ENCODE results near the gene HOXB1.
"Not testable (repeated sequence)": the region's sequence is repeated elsewhere in the genome, so short reads cannot be mapped to it uniquely, and the experiment has no call there.

HOXB1 gene

DNA sequence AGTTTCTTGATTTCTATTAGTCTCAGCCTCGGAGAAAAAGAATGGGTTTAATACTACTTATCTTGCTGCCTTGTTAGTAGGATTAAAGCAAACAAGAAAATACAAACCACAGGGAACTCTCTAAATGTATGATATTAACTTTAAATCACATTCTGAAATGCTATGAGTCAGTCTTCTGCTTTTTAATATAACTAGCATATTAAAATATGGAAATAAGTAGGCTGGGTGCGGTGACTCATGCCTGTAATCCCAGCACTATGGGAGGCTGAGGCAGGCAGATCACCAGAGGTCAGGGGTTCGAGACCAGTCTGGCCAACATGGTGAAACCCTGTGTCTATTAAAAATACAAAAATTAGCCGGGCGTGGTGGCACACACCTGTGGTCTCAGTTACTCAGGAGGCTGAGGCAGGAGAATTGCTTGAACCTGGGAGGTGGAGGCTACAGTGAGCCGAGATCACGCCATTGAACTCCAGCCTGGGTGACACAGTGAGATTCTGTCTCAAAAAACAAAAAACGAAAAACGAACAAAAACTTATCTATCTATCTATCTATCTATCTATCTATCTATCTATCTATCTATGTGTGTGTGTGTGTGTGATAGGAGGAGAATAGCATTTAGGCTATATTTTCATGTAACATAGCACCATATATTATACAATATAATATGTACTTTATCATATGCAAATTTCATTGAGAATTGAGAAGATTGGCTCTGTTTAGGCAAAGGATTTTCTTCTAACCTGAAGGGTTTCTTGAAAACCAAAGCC lies 5.2 kb upstream of the HOXB1 start:
- Histone ChIP-seq H3K4me1 (ENCODE audit: insufficient read depth, low read length) (peaks cover 20% of the 10 kb centered on the region), H3K27me3 (ENCODE audit: insufficient read depth, low read length) (peaks cover 79% of the 10 kb centered on the region)
- not testable (repeated sequence) for H3K27ac ChIP-seq (ENCODE audit: low read depth, low read length); H3K9me3 ChIP-seq (ENCODE audit: insufficient read depth, low read depth, low read length); H3K36me3 ChIP-seq (ENCODE audit: insufficient read depth, low read length); H3K9ac ChIP-seq (ENCODE audit: low read depth, low read length); H3K4me3 ChIP-seq (ENCODE audit: low read length)
- 90% methylated on average over 7 of the region's 9 CpGs for WGBS

DNA sequence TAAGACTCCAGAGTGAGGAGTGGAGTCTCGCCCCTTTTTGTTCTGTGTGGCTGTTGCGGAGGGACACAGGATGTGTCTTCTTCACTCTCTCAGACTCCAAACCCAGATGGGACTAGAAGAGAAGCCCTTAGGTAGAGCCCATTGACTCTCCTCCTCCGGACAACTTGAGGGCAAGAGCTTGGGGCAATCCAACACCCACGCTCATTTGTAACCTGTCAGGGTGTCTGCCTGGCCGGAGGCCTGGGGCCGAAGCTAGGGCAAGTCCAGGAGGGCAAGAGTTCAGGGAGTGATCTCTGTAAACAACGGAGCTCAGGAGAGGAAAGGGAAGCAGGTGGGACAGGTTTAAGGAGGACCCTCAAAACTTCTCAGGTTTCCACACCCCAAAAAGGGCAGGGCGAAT lies 1.4 kb upstream of the HOXB1 start:
- no peaks in the 10 kb centered on the region for H3K36me3 ChIP-seq (ENCODE audit: insufficient read depth, low read length)
- H3K27ac ChIP-seq (ENCODE audit: low read depth, low read length), result no peak overlapping the region
- 88% methylated on average over 8 of the region's 8 CpGs for WGBS
- H3K9ac ChIP-seq (ENCODE audit: low read depth, low read length), result no peak overlapping the region
- peaks cover 35% of the 10 kb centered on the region for H3K4me1 ChIP-seq (ENCODE audit: insufficient read depth, low read length)
- peaks cover 82% of the 10 kb centered on the region for H3K27me3 ChIP-seq (ENCODE audit: insufficient read depth, low read length)
- H3K9me3 ChIP-seq (ENCODE audit: insufficient read depth, low read depth, low read length), result no peaks in the 10 kb centered on the region
- H3K4me3 ChIP-seq (ENCODE audit: low read length), result no peak overlapping the region

DNA sequence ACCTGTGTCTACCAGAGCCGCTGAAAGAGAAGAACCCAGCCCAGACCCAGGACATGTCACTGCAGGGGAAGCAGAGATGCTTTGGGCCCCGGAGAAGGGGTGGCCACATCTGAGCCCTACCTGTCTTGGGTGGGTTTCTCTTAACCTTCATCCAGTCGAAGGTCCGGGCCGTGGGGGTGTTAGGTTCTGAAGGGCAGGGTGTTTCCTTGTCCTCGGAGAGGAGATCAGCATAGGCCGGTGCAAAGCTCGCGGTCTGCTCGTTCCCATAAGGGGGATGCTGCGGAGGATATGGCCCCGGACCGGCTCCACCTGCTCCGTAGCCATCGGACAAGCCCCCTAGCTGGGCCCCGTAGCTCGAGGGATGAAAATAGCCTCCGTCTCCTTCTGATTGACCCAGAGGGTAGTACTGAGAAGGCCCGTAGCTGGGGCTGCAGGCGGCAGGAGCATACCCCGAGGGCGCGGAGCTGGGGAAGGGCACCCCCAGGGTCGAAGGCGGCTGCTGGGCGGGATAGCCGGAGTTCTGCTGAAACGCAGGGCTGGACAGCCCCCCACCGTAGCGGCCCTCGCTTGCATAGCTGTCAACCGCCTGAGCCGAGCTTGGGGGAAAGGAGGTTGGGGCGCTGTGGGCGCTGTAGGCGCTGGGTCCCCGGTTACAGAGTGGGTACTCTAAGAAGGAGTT lies 464 bp downstream of the HOXB1 start:
- Histone ChIP-seq H3K27ac (ENCODE audit: low read depth, low read length) (no peak overlapping the region), H3K27me3 (ENCODE audit: insufficient read depth, low read length) (peaks cover 93% of the 10 kb centered on the region), H3K4me3 (ENCODE audit: low read length) (peak overlapping the region; percentile 37), H3K9me3 (ENCODE audit: insufficient read depth, low read depth, low read length) (no peaks in the 10 kb centered on the region), H3K4me1 (ENCODE audit: insufficient read depth, low read length) (peaks cover 39% of the 10 kb centered on the region), H3K9ac (ENCODE audit: low read depth, low read length) (no peak overlapping the region), H3K36me3 (ENCODE audit: insufficient read depth, low read length) (no peaks in the 10 kb centered on the region)
- 20% methylated on average over 37 of the region's 37 CpGs for WGBS

DNA sequence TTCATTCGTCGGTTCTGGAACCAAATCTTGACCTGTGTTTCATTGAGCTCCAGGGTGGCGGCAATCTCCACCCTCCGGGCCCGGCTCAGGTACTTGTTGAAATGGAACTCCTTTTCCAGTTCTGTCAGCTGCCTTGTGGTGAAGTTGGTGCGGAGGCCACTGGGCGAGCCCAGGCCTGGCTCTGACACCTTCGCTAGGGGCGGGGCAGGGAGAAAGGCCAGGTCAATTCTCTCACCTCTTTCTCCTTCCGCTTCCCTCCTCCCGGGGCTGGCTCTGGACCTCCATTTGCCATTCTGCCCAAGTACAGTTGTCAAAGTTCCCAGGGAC lies 1.2 kb downstream of the HOXB1 start:
- H3K9me3 ChIP-seq (ENCODE audit: insufficient read depth, low read depth, low read length), result no peaks in the 10 kb centered on the region
- H3K27me3 ChIP-seq (ENCODE audit: insufficient read depth, low read length), result peaks cover 100% of the 10 kb centered on the region
- peaks cover 39% of the 10 kb centered on the region for H3K4me1 ChIP-seq (ENCODE audit: insufficient read depth, low read length)
- H3K9ac ChIP-seq (ENCODE audit: low read depth, low read length), result no peak overlapping the region
- WGBS, result 56% methylated on average over 11 of the region's 11 CpGs
- no peak overlapping the region for H3K4me3 ChIP-seq (ENCODE audit: low read length)
- no peak overlapping the region for H3K27ac ChIP-seq (ENCODE audit: low read depth, low read length)
- no peaks in the 10 kb centered on the region for H3K36me3 ChIP-seq (ENCODE audit: insufficient read depth, low read length)

DNA sequence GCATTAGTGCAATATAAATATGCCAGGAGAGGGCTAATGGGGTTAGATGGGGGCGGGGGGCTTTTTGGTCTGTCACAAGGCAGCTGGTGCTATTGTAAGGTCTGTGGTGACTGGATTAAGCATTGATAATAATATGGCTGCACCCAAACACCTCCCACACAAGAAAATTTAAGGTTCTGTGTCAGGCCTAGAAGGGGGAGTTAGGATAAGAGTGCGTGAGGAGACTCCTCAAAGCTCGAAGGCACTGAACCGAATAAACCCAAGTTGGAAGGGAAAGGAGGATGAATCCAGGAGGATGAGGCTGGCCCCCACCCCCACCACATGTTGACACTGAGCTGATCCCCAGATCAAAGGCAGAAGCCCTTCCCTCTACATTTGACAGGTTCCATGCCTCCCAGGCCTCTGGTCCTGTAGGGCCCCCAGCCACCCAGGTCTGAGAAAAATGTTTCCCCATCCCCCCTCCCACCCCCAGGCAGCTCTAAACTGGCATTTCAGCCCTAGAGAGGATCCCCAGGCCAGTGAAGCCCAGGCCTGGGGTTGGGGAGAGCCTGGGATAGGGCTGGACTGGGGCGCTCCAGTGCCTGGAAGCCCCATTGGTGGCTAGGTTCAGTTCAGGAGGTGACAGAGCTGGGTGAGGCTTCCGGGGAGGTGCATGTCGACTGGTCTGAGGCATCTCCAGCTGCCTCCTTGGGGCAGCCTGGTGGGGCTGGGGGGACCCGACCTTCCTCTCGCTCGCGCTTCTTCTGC lies 1.7 kb downstream of the HOXB1 start:
- peaks cover 39% of the 10 kb centered on the region for H3K4me1 ChIP-seq (ENCODE audit: insufficient read depth, low read length)
- H3K36me3 ChIP-seq (ENCODE audit: insufficient read depth, low read length), result no peaks in the 10 kb centered on the region
- no peak overlapping the region for H3K4me3 ChIP-seq (ENCODE audit: low read length)
- 71% methylated on average over 11 of the region's 11 CpGs for WGBS
- H3K27me3 ChIP-seq (ENCODE audit: insufficient read depth, low read length), result peaks cover 100% of the 10 kb centered on the region
- H3K27ac ChIP-seq (ENCODE audit: low read depth, low read length), result no peak overlapping the region
- no peaks in the 10 kb centered on the region for H3K9me3 ChIP-seq (ENCODE audit: insufficient read depth, low read depth, low read length)
- no peak overlapping the region for H3K9ac ChIP-seq (ENCODE audit: low read depth, low read length)

DNA sequence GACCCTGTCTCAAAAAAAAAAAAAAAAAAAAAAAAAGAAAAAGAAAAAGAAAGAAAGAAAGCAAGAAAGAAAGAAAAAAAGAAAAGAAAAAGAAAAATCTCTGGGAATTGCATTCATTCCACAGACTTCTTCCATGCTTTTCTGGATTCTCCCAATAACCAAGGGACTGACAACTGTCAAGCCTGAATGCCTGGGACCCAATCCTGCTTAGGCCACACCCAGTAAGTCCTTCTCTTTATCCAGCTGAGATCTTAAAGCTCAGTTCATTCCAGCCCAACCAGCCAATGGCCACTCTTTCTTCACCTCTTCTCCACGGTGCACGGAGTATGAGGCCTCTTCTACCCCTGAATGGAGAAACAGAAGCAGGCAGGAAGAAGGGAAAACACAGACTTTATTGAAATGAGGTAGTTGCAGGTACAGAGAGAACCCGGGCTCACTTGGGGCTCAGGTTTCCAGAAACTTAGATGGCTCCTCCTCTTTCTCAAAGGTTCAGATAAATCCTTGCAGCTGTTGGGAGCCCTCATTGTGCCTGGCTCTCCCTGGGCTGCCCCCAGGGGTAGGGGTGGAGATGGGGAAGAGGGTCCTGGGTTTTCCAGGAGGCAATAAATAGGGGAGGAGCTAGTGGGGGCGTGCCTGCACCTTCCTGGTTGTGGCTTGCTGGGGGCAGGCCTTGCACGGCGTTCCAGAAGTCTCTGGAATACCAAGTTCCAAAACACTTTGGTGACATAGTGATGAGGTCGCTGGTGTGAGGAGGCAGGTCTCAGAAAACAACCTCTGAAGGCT lies 2.5 kb downstream of the HOXB1 start:
- H3K27ac ChIP-seq (ENCODE audit: low read depth, low read length), result no peak overlapping the region
- WGBS, result 26% methylated on average over 7 of the region's 7 CpGs
- no peaks in the 10 kb centered on the region for H3K9me3 ChIP-seq (ENCODE audit: insufficient read depth, low read depth, low read length)
- H3K4me1 ChIP-seq (ENCODE audit: insufficient read depth, low read length), result peaks cover 39% of the 10 kb centered on the region
- no peak overlapping the region for H3K9ac ChIP-seq (ENCODE audit: low read depth, low read length)
- no peak overlapping the region for H3K4me3 ChIP-seq (ENCODE audit: low read length)
- H3K27me3 ChIP-seq (ENCODE audit: insufficient read depth, low read length), result peaks cover 100% of the 10 kb centered on the region
- no peaks in the 10 kb centered on the region for H3K36me3 ChIP-seq (ENCODE audit: insufficient read depth, low read length)

DNA sequence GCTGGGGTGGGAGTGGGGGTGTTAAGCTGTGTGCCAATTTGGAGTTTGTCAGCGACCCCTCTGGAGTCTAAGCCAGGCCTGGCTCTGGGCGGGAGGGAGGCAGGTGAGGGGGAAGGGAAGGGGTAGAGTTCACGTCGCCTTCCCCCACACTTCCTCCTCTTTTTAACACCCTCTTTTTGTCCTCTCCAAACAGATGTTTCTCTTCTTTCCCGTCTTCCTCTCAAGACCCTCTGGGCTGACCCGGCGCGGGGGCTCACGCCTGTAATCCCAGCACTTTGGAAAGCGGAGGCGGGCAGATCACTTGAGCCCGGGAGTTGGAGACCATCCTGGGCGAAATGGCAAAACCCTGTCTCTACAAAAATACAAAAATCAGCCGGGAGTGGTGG lies 3.3 kb downstream of the HOXB1 start:
- no peaks in the 10 kb centered on the region for H3K36me3 ChIP-seq (ENCODE audit: insufficient read depth, low read length)
- H3K4me3 ChIP-seq (ENCODE audit: low read length), result peak overlapping the region; percentile 39
- no peak overlapping the region; the same call in 1 of the 2 replicates for H3K27ac ChIP-seq (ENCODE audit: low read depth, low read length)
- H3K27me3 ChIP-seq (ENCODE audit: insufficient read depth, low read length), result peaks cover 100% of the 10 kb centered on the region
- WGBS, result 3% methylated on average over 11 of the region's 14 CpGs
- H3K4me1 ChIP-seq (ENCODE audit: insufficient read depth, low read length), result peaks cover 40% of the 10 kb centered on the region
- no peaks in the 10 kb centered on the region for H3K9me3 ChIP-seq (ENCODE audit: insufficient read depth, low read depth, low read length)
- H3K9ac ChIP-seq (ENCODE audit: low read depth, low read length), result no peak overlapping the region

DNA sequence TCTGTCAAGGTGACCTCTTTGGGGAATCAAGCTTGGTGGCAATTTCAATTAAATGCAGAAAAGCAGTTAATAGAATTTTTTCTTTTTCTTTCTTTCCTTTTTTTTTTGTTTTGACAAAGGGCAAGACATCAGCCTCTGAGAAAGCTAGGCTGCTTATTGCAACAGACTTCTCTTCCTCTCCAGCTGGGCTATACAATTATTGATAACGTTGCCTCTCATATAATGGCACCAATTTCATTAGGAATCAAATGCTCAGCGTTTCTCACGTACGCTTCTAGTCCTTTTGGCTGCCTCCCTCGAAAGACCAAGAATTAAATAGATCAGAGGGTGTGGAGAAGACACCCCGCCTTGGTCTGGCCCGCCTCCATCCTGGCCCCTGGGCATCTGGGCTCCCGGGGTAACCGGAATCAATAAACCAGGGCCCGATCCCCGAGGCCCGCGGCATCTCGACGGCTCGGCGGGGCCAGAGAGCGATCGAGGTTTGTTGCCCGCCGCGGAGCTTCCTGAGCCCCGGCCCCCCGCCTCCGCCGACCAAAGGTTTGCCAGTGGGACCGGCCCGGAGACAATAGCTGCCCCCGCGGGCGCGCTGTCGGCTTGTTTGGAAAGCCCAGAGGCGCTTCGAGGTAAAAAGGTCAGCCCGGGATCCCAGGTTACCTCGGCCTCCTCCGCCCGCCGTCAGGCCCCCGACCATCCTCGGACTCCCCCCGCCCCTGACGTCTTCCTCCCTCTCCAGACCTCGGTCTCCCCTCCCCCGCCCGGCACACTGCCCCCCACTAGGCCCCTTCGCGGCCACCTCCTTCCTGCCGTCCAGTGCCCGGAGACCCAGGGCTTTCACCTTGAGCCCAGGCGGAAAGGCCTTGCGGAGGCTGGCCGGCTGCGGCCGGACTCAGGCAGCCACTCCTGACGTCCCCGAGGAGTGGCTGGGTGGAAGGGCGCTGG lies 3.9 kb downstream of the HOXB1 start:
- WGBS, result 1% methylated on average over 59 of the region's 59 CpGs
- H3K4me1 ChIP-seq (ENCODE audit: insufficient read depth, low read length), result peaks cover 41% of the 10 kb centered on the region
- no peaks in the 10 kb centered on the region for H3K9me3 ChIP-seq (ENCODE audit: insufficient read depth, low read depth, low read length)
- peaks cover 100% of the 10 kb centered on the region for H3K27me3 ChIP-seq (ENCODE audit: insufficient read depth, low read length)
- H3K36me3 ChIP-seq (ENCODE audit: insufficient read depth, low read length), result no peaks in the 10 kb centered on the region
- no peak overlapping the region for H3K9ac ChIP-seq (ENCODE audit: low read depth, low read length)
- no peak overlapping the region for H3K27ac ChIP-seq (ENCODE audit: low read depth, low read length)
- H3K4me3 ChIP-seq (ENCODE audit: low read length), result peak overlapping the region; percentile 39

DNA sequence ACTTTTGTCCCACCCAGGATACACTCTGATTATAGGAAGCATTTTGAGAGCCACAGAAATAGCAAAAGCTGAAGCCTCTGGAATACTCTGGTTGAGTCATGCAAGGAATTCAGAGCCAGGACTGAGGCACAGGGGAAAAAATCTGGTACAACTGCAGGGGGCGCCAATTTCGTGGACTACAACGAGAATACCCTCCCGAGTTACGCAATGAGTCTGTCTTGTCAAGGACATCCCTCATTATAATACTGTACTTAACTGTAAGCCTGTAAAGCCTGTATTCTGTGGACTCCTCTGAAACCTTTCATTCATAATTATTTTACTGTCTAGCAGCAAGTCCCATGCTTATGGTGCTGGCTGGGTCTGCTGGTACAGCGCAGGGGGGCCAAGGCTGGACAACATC lies 7.8 kb downstream of the HOXB1 start:
- Histone ChIP-seq H3K4me1 (ENCODE audit: insufficient read depth, low read length) (peaks cover 33% of the 10 kb centered on the region), H3K4me3 (ENCODE audit: low read length) (no peak overlapping the region), H3K9ac (ENCODE audit: low read depth, low read length) (no peak overlapping the region), H3K27me3 (ENCODE audit: insufficient read depth, low read length) (peaks cover 94% of the 10 kb centered on the region), H3K36me3 (ENCODE audit: insufficient read depth, low read length) (no peaks in the 10 kb centered on the region), H3K27ac (ENCODE audit: low read depth, low read length) (no peak overlapping the region), H3K9me3 (ENCODE audit: insufficient read depth, low read depth, low read length) (no peaks in the 10 kb centered on the region)
- WGBS, result 81% methylated on average over 5 of the region's 6 CpGs

DNA sequence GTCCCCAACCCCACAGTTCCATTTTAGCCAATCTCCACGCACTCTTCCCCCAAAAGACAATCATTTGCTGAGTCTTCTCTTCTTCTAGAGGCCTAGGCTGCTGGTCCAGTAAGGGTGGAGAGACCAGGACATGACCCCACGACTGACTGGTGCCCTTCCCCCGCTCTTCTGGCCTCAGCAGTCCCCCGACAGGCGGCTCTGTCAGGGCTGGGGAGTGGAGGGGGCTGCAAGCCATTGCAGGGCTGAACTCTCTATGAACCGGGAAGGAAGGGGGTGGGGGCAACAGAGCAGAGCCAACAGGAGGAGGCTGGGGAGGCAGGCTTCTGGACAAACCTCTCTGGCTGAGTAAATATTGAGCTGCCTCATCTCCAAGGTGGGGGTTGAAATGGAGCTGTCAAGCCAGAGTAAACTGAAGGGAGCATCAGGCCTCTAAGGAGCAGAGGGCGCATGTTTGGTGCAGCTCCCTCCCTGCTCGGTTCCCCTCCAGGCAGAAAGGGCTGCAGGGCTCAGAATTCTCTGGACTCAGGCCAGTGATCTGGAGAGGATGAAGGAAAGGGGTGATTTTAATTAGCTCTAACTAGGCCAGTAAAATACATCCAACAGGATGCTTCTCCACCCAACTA lies 8.7 kb downstream of the HOXB1 start:
- no peaks in the 10 kb centered on the region for H3K36me3 ChIP-seq (ENCODE audit: insufficient read depth, low read length)
- no peak overlapping the region for H3K4me3 ChIP-seq (ENCODE audit: low read length)
- no peaks in the 10 kb centered on the region for H3K9me3 ChIP-seq (ENCODE audit: insufficient read depth, low read depth, low read length)
- no peak overlapping the region; the same call in 1 of the 2 replicates for H3K27ac ChIP-seq (ENCODE audit: low read depth, low read length)
- H3K4me1 ChIP-seq (ENCODE audit: insufficient read depth, low read length), result peaks cover 29% of the 10 kb centered on the region
- 17% methylated on average over 8 of the region's 8 CpGs for WGBS
- H3K27me3 ChIP-seq (ENCODE audit: insufficient read depth, low read length), result peaks cover 92% of the 10 kb centered on the region
- no peak overlapping the region for H3K9ac ChIP-seq (ENCODE audit: low read depth, low read length)
